Measurements from ENCODE around the gene NGRN.

GRCh38 chr15:90294601-90295269 lies 29.3 kb downstream of the NGRN start:
- TF ChIP-seq CTCF (IDR thresholded peaks at IDR 0.05): peak; percentile 70
- TF ChIP-seq POLR2AphosphoS5 (IDR thresholded peaks at IDR 0.05; ENCODE audit: low read depth, low read length): no peak
- no peak for TF ChIP-seq REST (IDR thresholded peaks at IDR 0.05; ENCODE audit: insufficient read depth in 1 of 2, low read depth in 2 of 2, low read length in 1 of 2)

Data from Panc1 (cell line).